Measurements from ENCODE around the gene ZFTA.
"Not testable (repeated sequence)": the region's sequence is repeated elsewhere in the genome, so short reads cannot be mapped to it uniquely, and the experiment has no call there.

Gene ZFTA

GRCh38 chr11:63771741-63772318 lies 3.3 kb upstream of the ZFTA start:
- not testable (repeated sequence) for H3K9ac ChIP-seq (ENCODE audit: low read depth, low read length); H3K4me3 ChIP-seq (ENCODE audit: low read length); H3K27ac ChIP-seq (ENCODE audit: low read depth, low read length); H3K36me3 ChIP-seq (ENCODE audit: insufficient read depth, low read length); H3K9me3 ChIP-seq (ENCODE audit: insufficient read depth, low read depth, low read length)
- peaks cover 17% of the 10 kb centered on the region for H3K4me1 ChIP-seq (ENCODE audit: insufficient read depth, low read length)
- WGBS: 54% methylated on average over 2 of the region's 2 CpGs
- H3K27me3 ChIP-seq (ENCODE audit: insufficient read depth, low read length): peaks cover 23% of the 10 kb centered on the region

- WGBS: 79% methylated on average over 7 of the region's 7 CpGs
- Histone ChIP-seq H3K36me3 (ENCODE audit: insufficient read depth, low read length) (no peaks in the 10 kb centered on the region; the same call in 1 of the 2 replicates), H3K9ac (ENCODE audit: low read depth, low read length) (no peak overlapping the region), H3K27ac (ENCODE audit: low read depth, low read length) (no peak overlapping the region), H3K27me3 (ENCODE audit: insufficient read depth, low read length) (peaks cover 23% of the 10 kb centered on the region), H3K9me3 (ENCODE audit: insufficient read depth, low read depth, low read length) (no peaks in the 10 kb centered on the region), H3K4me3 (ENCODE audit: low read length) (peak overlapping the region; percentile 97; the same call in 1 of the 2 replicates), H3K4me1 (ENCODE audit: insufficient read depth, low read length) (peaks cover 27% of the 10 kb centered on the region)
Measured at GRCh38 chr11:63770763-63771162, 2.2 kb upstream of the ZFTA start.

- Histone ChIP-seq H3K4me3 (ENCODE audit: low read length) (peak overlapping the region; percentile 97), H3K27ac (ENCODE audit: low read depth, low read length) (no peak overlapping the region)
Measured at GRCh38 chr11:63769714-63770455, 1.3 kb upstream of the ZFTA start.

GRCh38 chr11:63769042-63769713 lies 603 bp upstream of the ZFTA start:
- peak overlapping the region; percentile 91 for H3K9ac ChIP-seq (ENCODE audit: low read depth, low read length)
- peak overlapping the region; percentile 97 for H3K4me3 ChIP-seq (ENCODE audit: low read length)
- H3K36me3 ChIP-seq (ENCODE audit: insufficient read depth, low read length): peaks cover 4% of the 10 kb centered on the region; the same call in 1 of the 2 replicates
- under 1% methylated on average over 82 of the region's 82 CpGs for WGBS
- peaks cover 23% of the 10 kb centered on the region for H3K27me3 ChIP-seq (ENCODE audit: insufficient read depth, low read length)
- peak overlapping the region; percentile 28; the same call in 1 of the 2 replicates for H3K27ac ChIP-seq (ENCODE audit: low read depth, low read length)
- peaks cover 39% of the 10 kb centered on the region for H3K4me1 ChIP-seq (ENCODE audit: insufficient read depth, low read length)
- H3K9me3 ChIP-seq (ENCODE audit: insufficient read depth, low read depth, low read length): no peaks in the 10 kb centered on the region

More at GRCh38 chr11:63769714-63770455, 1.3 kb upstream of the ZFTA start:
- Histone ChIP-seq H3K9me3 (ENCODE audit: insufficient read depth, low read depth, low read length) (no peaks in the 10 kb centered on the region), H3K9ac (ENCODE audit: low read depth, low read length) (peak overlapping the region; percentile 91), H3K27me3 (ENCODE audit: insufficient read depth, low read length) (peaks cover 23% of the 10 kb centered on the region), H3K4me1 (ENCODE audit: insufficient read depth, low read length) (peaks cover 35% of the 10 kb centered on the region), H3K36me3 (ENCODE audit: insufficient read depth, low read length) (peaks cover 4% of the 10 kb centered on the region; the same call in 1 of the 2 replicates)
- WGBS: 5% methylated on average over 35 of the region's 35 CpGs

- Histone ChIP-seq H3K4me3 (ENCODE audit: low read length) (peak overlapping the region; percentile 97), H3K27ac (ENCODE audit: low read depth, low read length) (peak overlapping the region; percentile 86), H3K9me3 (ENCODE audit: insufficient read depth, low read depth, low read length) (no peaks in the 10 kb centered on the region), H3K9ac (ENCODE audit: low read depth, low read length) (peak overlapping the region; percentile 91), H3K36me3 (ENCODE audit: insufficient read depth, low read length) (peaks cover 4% of the 10 kb centered on the region; the same call in 1 of the 2 replicates), H3K27me3 (ENCODE audit: insufficient read depth, low read length) (peaks cover 23% of the 10 kb centered on the region), H3K4me1 (ENCODE audit: insufficient read depth, low read length) (peaks cover 39% of the 10 kb centered on the region)
- 1% methylated on average over 34 of the region's 34 CpGs for WGBS
Measured at GRCh38 chr11:63767565-63768236, 874 bp downstream of the ZFTA start.

- 17% methylated on average over 4 of the region's 4 CpGs for WGBS
- Histone ChIP-seq H3K27me3 (ENCODE audit: insufficient read depth, low read length) (peaks cover 23% of the 10 kb centered on the region), H3K27ac (ENCODE audit: low read depth, low read length) (no peak overlapping the region; the same call in 1 of the 2 replicates), H3K36me3 (ENCODE audit: insufficient read depth, low read length) (peaks cover 4% of the 10 kb centered on the region; the same call in 1 of the 2 replicates), H3K9ac (ENCODE audit: low read depth, low read length) (no peak overlapping the region), H3K9me3 (ENCODE audit: insufficient read depth, low read depth, low read length) (no peaks in the 10 kb centered on the region), H3K4me3 (ENCODE audit: low read length) (peak overlapping the region; percentile 97), H3K4me1 (ENCODE audit: insufficient read depth, low read length) (peaks cover 39% of the 10 kb centered on the region)
Measured at GRCh38 chr11:63767267-63767564, 1.4 kb downstream of the ZFTA start.

- Histone ChIP-seq H3K9me3 (ENCODE audit: insufficient read depth, low read depth, low read length) (no peaks in the 10 kb centered on the region), H3K4me1 (ENCODE audit: insufficient read depth, low read length) (peaks cover 39% of the 10 kb centered on the region), H3K27ac (ENCODE audit: low read depth, low read length) (no peak overlapping the region), H3K4me3 (ENCODE audit: low read length) (peak overlapping the region; percentile 97), H3K27me3 (ENCODE audit: insufficient read depth, low read length) (peaks cover 23% of the 10 kb centered on the region), H3K9ac (ENCODE audit: low read depth, low read length) (no peak overlapping the region), H3K36me3 (ENCODE audit: insufficient read depth, low read length) (peaks cover 4% of the 10 kb centered on the region; the same call in 1 of the 2 replicates)
- WGBS: 63% methylated on average over 7 of the region's 7 CpGs
Measured at GRCh38 chr11:63766531-63767235, 1.9 kb downstream of the ZFTA start.

- Histone ChIP-seq H3K9me3 (ENCODE audit: insufficient read depth, low read depth, low read length) (no peaks in the 10 kb centered on the region), H3K9ac (ENCODE audit: low read depth, low read length) (no peak overlapping the region), H3K27ac (ENCODE audit: low read depth, low read length) (no peak overlapping the region), H3K36me3 (ENCODE audit: insufficient read depth, low read length) (peaks cover 4% of the 10 kb centered on the region; the same call in 1 of the 2 replicates), H3K4me1 (ENCODE audit: insufficient read depth, low read length) (peaks cover 47% of the 10 kb centered on the region), H3K27me3 (ENCODE audit: insufficient read depth, low read length) (peaks cover 15% of the 10 kb centered on the region), H3K4me3 (ENCODE audit: low read length) (no peak overlapping the region)
- WGBS: 80% methylated on average over 18 of the region's 18 CpGs
Measured at GRCh38 chr11:63765688-63766241, 2.8 kb downstream of the ZFTA start.

- Histone ChIP-seq H3K4me1 (ENCODE audit: insufficient read depth, low read length) (peaks cover 48% of the 10 kb centered on the region), H3K36me3 (ENCODE audit: insufficient read depth, low read length) (peaks cover 9% of the 10 kb centered on the region), H3K9ac (ENCODE audit: low read depth, low read length) (peak overlapping the region; percentile 67), H3K27ac (ENCODE audit: low read depth, low read length) (peak overlapping the region; percentile 92), H3K9me3 (ENCODE audit: insufficient read depth, low read depth, low read length) (no peaks in the 10 kb centered on the region), H3K4me3 (ENCODE audit: low read length) (peak overlapping the region; percentile 88), H3K27me3 (ENCODE audit: insufficient read depth, low read length) (peaks cover 7% of the 10 kb centered on the region)
- 59% methylated on average over 30 of the region's 30 CpGs for WGBS
Measured at GRCh38 chr11:63764679-63765647, 3.6 kb downstream of the ZFTA start.

Data from HUES64 (cell line).